Transverse colon (tissue), 4 donors: ENCODE data around the gene C19orf38. TPM values are rescaled to one million over a fixed set of nuclear protein-coding genes. Genes with fewer than 3 reads are reported as not detected.
A peak's percentile ranks its signal among the peaks of the same experiment; 100 is the strongest.
"Not testable (repeated sequence)": the region's sequence is repeated elsewhere in the genome, so short reads cannot be mapped to it uniquely, and the experiment has no call there.

ENCODE experiments used
- DNase-seq: peaks from one replicate; pipeline ENCODE4 v3.0.0-alpha.2; 2019
- H3K27ac ChIP-seq, 4 donors: fragments of 200-600 bp; sonication (generic); 2 replicates each; pipeline ENCODE4 v1.5.1; 2016 to 2018; ENCODE audit warnings: inconsistent platforms in 4 of 4
- H3K27me3 ChIP-seq: fragments of 200-600 bp; sonication (generic); 2 replicates; pipeline ENCODE4 v1.5.1; 2017; ENCODE audit warnings: inconsistent platforms
- H3K36me3 ChIP-seq, 4 donors: fragments of 200-600 bp; sonication (generic); 2 replicates each; pipeline ENCODE4 v1.5.1; 2017 to 2019; ENCODE audit warnings: inconsistent platforms in 4 of 4
- H3K4me1 ChIP-seq, 4 donors: fragments of 200-600 bp; sonication (generic); 2 replicates each; pipeline ENCODE4 v1.5.1; 2017 to 2020; ENCODE audit warnings: inconsistent platforms in 4 of 4
- H3K4me3 ChIP-seq, 4 donors: fragments of 200-600 bp; sonication (generic); 1 replicate in 1 of 4; 2 replicates in 3 of 4; pipeline versions ENCODE4 v1.5.1 to v1.6.1; 2017 to 2019; ENCODE audit warnings: inconsistent platforms in 4 of 4
- H3K9me3 ChIP-seq, 2 donors: fragments of 200-600 bp; sonication (generic); 2 replicates each; pipeline ENCODE4 v1.5.1; 2017 to 2019; ENCODE audit warnings: inconsistent platforms in 2 of 2
- CTCF ChIP-seq, 5 experiments: fragments of 200-600 bp in 3 of 5; fragments of 450-650 bp in 2 of 5; sonication (generic) in 3 of 5; IDR thresholded peaks; 1 replicate in 2 of 5; 2 replicates in 3 of 5; pipeline ENCODE4 v1.5.1; 2016 to 2017; ENCODE audit warnings: antibody characterized with exemption in 5 of 5, inconsistent platforms in 3 of 5, mild to moderate bottlenecking in 2 of 5, moderate library complexity in 1 of 5
- EP300 ChIP-seq: sonication (generic); formaldehyde crosslinking; IDR thresholded peaks from one replicate; pipeline ENCODE4 v1.6.1; 2017; ENCODE audit warnings: antibody characterized with exemption, low read depth
- POLR2A ChIP-seq: fragments of 450-650 bp; IDR thresholded peaks from one replicate; pipeline ENCODE4 v1.6.1; 2016; ENCODE audit warnings: antibody characterized with exemption, mild to moderate bottlenecking, moderate library complexity
- POLR2AphosphoS5 ChIP-seq, 3 donors: sonication (generic); formaldehyde crosslinking; IDR thresholded peaks; one replicate each; pipeline ENCODE4 v1.6.1; 2016; ENCODE audit warnings: antibody characterized with exemption in 3 of 3
- WGBS, 2 donors: methylation state at CpG; one replicate each; pipeline ENCODE4 v1.1.5; 2018; ENCODE audit warnings: low coverage in 1 of 2; 5-methylcytosine and 5-hydroxymethylcytosine counted together
- in situ Hi-C, 4 donors: fragments of 200-750 bp; cut with MboI; loops; one replicate each; pipeline versions ENCODE4 v1.15.0 to v1.15.1; 2017; ENCODE audit warnings: low sequenced_read_pairs in 3 of 4, low pct_ligation_motif_present in 1 of 4, low pct_unique_long_range_greater_than_20kb in 1 of 4
- intact Hi-C: fragments of 100-400 bp; cut with DNase I; formaldehyde crosslinking; loops from one replicate; pipeline ENCODE4 v1.15.1; 2023; ENCODE audit warnings: low total_unique reads
- total RNA-seq, 4 donors: library from RNA; depleted of rRNA; stranded (reverse); fragments of >200 nt; gene quantifications; one replicate each; pipeline ENCODE4 v1.1.0, GENCODE V29; 2016

C19orf38 gene
- total RNA-seq, 4 donors from 2014 or later: 0.79 to 1.8 (median 0.96) TPM; not detected in 1

GRCh38 chr19:10864538-10864899 lies 16.3 kb downstream of the C19orf38 start:
- intact Hi-C loops (no loop called here), in situ Hi-C loops (loop anchor here in 2 of 4 donors (25.0 kb wide), 1 partner anchor 152 kb away; the partner anchor contains the start of genes DNM2 (in 2 of the 2) and QTRT1 (in 2 of the 2))
- H3K27ac ChIP-seq: peak overlapping the region in 2 of 4 donors; percentile 32 to 55
- no peaks in the 10 kb centered on the region for H3K27me3 ChIP-seq
- no peak overlapping the region for H3K4me3 ChIP-seq
- DNase-seq: peak; percentile 91
- TF ChIP-seq EP300: no peak
- peak; percentile 85 to 89 (median 88) for TF ChIP-seq CTCF (IDR thresholded peaks at IDR 0.05)
- peaks cover 0 to 9% (median 6%) of the 10 kb centered on the region in 4 donors for H3K4me1 ChIP-seq
- H3K36me3 ChIP-seq: no peaks in the 10 kb centered on the region
- no peaks in the 10 kb centered on the region for H3K9me3 ChIP-seq
- 3 to 12% methylated on average over 5 to 6 of the region's 6 CpGs for WGBS, 2 donors

- H3K4me1 ChIP-seq: peaks cover 0 to 15% (median 10%) of the 10 kb centered on the region in 4 donors
- 89 to 90% methylated on average over 8 to 10 of the region's 10 CpGs for WGBS, 2 donors
- no peak overlapping the region for H3K4me3 ChIP-seq
- intact Hi-C loops (no loop called here), in situ Hi-C loops (loop anchor here in 3 of 4 donors (5.0 to 25.0 kb wide), 2 partner anchors 154 kb away; partner anchors contain the start of genes DNM2 (in 2 of the 3) and QTRT1 (in 2 of the 3))
- no peaks in the 10 kb centered on the region for H3K27me3 ChIP-seq
- H3K27ac ChIP-seq: no peak overlapping the region
- H3K36me3 ChIP-seq: no peaks in the 10 kb centered on the region
- no peak for TF ChIP-seq EP300
- no peak for TF ChIP-seq CTCF (IDR thresholded peaks at IDR 0.05)
- no peak for TF ChIP-seq POLR2AphosphoS5 (IDR thresholded peaks at IDR 0.05)
- no peak for TF ChIP-seq POLR2A
- no peaks in the 10 kb centered on the region for H3K9me3 ChIP-seq
- DNase-seq: no peak
These were observed 18.3 kb downstream of the C19orf38 start for GRCh38 chr19:10866495-10866894.

- Histone ChIP-seq H3K4me3 (no peak overlapping the region), H3K27me3 (no peaks in the 10 kb centered on the region), H3K27ac (no peak overlapping the region), H3K9me3 (no peaks in the 10 kb centered on the region), H3K36me3 (no peaks in the 10 kb centered on the region), H3K4me1 (peaks cover 9 to 29% (median 25%) of the 10 kb centered on the region in 4 donors)
- DNase-seq: no peak
- intact Hi-C loops (no loop called here), in situ Hi-C loops (loop anchor here in 3 of 4 donors (5.0 to 25.0 kb wide), 2 partner anchors 157 kb away; partner anchors contain the start of genes DNM2 (in 2 of the 3) and QTRT1 (in 2 of the 3))
- no peak for TF ChIP-seq POLR2AphosphoS5 (IDR thresholded peaks at IDR 0.05)
- TF ChIP-seq EP300: no peak
- TF ChIP-seq CTCF (IDR thresholded peaks at IDR 0.05): no peak
- TF ChIP-seq POLR2A: no peak
- 83 to 88% methylated on average over 1 to 10 of the region's 10 CpGs for WGBS, 2 donors
These were observed 20.8 kb downstream of the C19orf38 start for GRCh38 chr19:10868872-10869547.

- H3K27ac ChIP-seq: peak overlapping the region in 1 of 4 donors; percentile 77
- not testable (repeated sequence) for H3K36me3 ChIP-seq, H3K9me3 ChIP-seq, H3K27me3 ChIP-seq, H3K4me3 ChIP-seq
- intact Hi-C loops: loop anchor here (10.0 kb wide), 1 partner anchor 55 kb away; the partner anchor contains the start of genes TIMM29 and YIPF2
- peak; percentile 32 for DNase-seq
- in situ Hi-C loops: loop anchor here in 3 of 4 donors (5.0 to 25.0 kb wide), 2 partner anchors 158 kb away; partner anchors contain the start of genes DNM2 (in 2 of the 3) and QTRT1 (in 2 of the 3)
- WGBS, 2 donors: 93% methylated on average over 11 of the region's 11 CpGs; no CpG with 5 or more reads in 1 of the 2 donors
- H3K4me1 ChIP-seq: peaks cover 11 to 30% (median 24%) of the 10 kb centered on the region in 4 donors
These were observed 21.7 kb downstream of the C19orf38 start for GRCh38 chr19:10869872-10870311.
